Caco-2 (cell line): Measurements from ENCODE around the gene LAMTOR5. TPM values are rescaled to one million over a fixed set of nuclear protein-coding genes. Genes with fewer than 3 reads are reported as not detected.

Experiments used
- BruUV-seq: library from RNA; stranded (reverse); fragments of 400-500 nt; replicated peaks from 2 replicates; lab custom pipeline; 2021; lab: Mats Ljungman, UMichigan
- CTCF ChIA-PET: fragments of 300-600 bp; sonication (Branson Sonifier 250); formaldehyde crosslinking; loops from one replicate; lab custom pipeline; 2022; ENCODE audit warnings: antibody characterized with exemption; lab: Charles Lee
- POLR2A ChIA-PET: fragments of 300-600 bp; sonication (Branson Sonifier 250); formaldehyde crosslinking; loops from one replicate; lab custom pipeline; 2022; ENCODE audit warnings: antibody characterized with exemption; lab: Charles Lee
- DNase-seq, 2 experiments: peaks; one replicate each; pipeline versions ENCODE4 v3.0.0 to v3.0.0-alpha.2; 2020 to 2022
- H3K27me3 ChIP-seq: replicated peaks from 2 replicates; pipeline ENCODE4 v1.6.0; 2011; ENCODE audit warnings: low read length; ENCODE audit not compliant: control insufficient read depth, insufficient read depth
- H3K36me3 ChIP-seq: 2 replicates; pipeline ENCODE4 v1.5.1; 2011; ENCODE audit warnings: low read length; ENCODE audit not compliant: control insufficient read depth, insufficient read depth
- H3K4me1 ChIP-seq: fragments of 250-450 bp; sonication (Bioruptor Pico); 2 replicates; pipeline ENCODE4 v1.5.1; 2020; ENCODE audit warnings: mild to moderate bottlenecking
- H3K4me3 ChIP-seq: 2 replicates; pipeline ENCODE4 v1.5.1; 2011; ENCODE audit warnings: low read depth, mild to moderate bottlenecking, control low read depth, low read length
- H3K9me3 ChIP-seq: fragments of 250-450 bp; sonication (Bioruptor Pico); 2 replicates; pipeline ENCODE4 v1.5.1; 2020; ENCODE audit warnings: mild to moderate bottlenecking, moderate library complexity
- H3K27ac Mint-ChIP-seq: one replicate; pipeline ENCODE4 v1.8.0; 2022; ENCODE audit warnings: mixed read lengths; ENCODE audit not compliant: unreplicated experiment
- H3K27me3 Mint-ChIP-seq: one replicate; pipeline ENCODE4 v1.8.0; 2022; ENCODE audit warnings: mixed read lengths; ENCODE audit not compliant: insufficient read depth, unreplicated experiment
- H3K36me3 Mint-ChIP-seq: one replicate; pipeline ENCODE4 v1.8.0; 2022; ENCODE audit warnings: mild to moderate bottlenecking, mixed read lengths; ENCODE audit not compliant: insufficient read depth, unreplicated experiment
- H3K4me1 Mint-ChIP-seq: one replicate; pipeline ENCODE4 v1.8.0; 2022; ENCODE audit warnings: low read depth, mixed read lengths; ENCODE audit not compliant: unreplicated experiment
- H3K4me3 Mint-ChIP-seq: one replicate; pipeline ENCODE4 v1.8.0; 2022; ENCODE audit warnings: mild to moderate bottlenecking, moderate library complexity, mixed read lengths; ENCODE audit not compliant: unreplicated experiment
- H3K9me3 Mint-ChIP-seq: one replicate; pipeline ENCODE4 v1.8.0; 2022; ENCODE audit warnings: mixed read lengths; ENCODE audit not compliant: unreplicated experiment
- CTCF ChIP-seq, 2 experiments: fragments of 200-600 bp in 1 of 2; IDR thresholded peaks; 1 replicate in 1 of 2; 2 replicates in 1 of 2; pipeline versions ENCODE4 v1.5.1 to v1.8.0; 2011 to 2022; ENCODE audit warnings: antibody characterized with exemption in 1 of 2, control low read depth in 1 of 2, inconsistent platforms in 1 of 2, low read depth in 1 of 2, low read length in 1 of 2, mild to moderate bottlenecking in 1 of 2, moderate library complexity in 1 of 2; ENCODE audit not compliant: insufficient read depth in 1 of 2, severe bottlenecking in 1 of 2, unreplicated experiment in 1 of 2
- intact Hi-C: fragments of 100-400 bp; cut with micrococcal nuclease; formaldehyde crosslinking; loops from one replicate; pipeline ENCODE4 v1.10.0; 2022; ENCODE audit not compliant: unreplicated experiment
- total RNA-seq: library from RNA; stranded (reverse); gene quantifications from 2 replicates; pipeline ENCODE4 v1.2.3, GENCODE V29; 2022

The LAMTOR5 gene
- total RNA-seq, 1 experiment from 2014 or later: 106 TPM

GRCh38 chr1:110426854-110427253 is 19.4 kb upstream of the LAMTOR5 start:
- Mint-ChIP-seq H3K27ac (no peak overlapping the region), H3K36me3 (no peaks in the 10 kb centered on the region), H3K4me3 (no peak overlapping the region), H3K4me1 (no peaks in the 10 kb centered on the region), H3K27me3 (no peaks in the 10 kb centered on the region), H3K9me3 (no peaks in the 10 kb centered on the region)
- no peaks in the 10 kb centered on the region for H3K36me3 ChIP-seq
- TF ChIP-seq CTCF (IDR thresholded peaks at IDR 0.05; ENCODE audit: insufficient read depth in 1 of 2, low read depth in 1 of 2, low read length in 1 of 2, severe bottlenecking in 1 of 2, unreplicated experiment in 1 of 2): no peak
- ChIA-PET CTCF (no interaction called here), POLR2A (no interaction called here)
- no peak overlapping the region for H3K4me3 ChIP-seq
- intact Hi-C loops: no loop called here
- no peaks in the 10 kb centered on the region for H3K27me3 ChIP-seq
- BruUV-seq: no TSS peak
- no peaks in the 10 kb centered on the region for H3K9me3 ChIP-seq
- DNase-seq: no peak
- H3K4me1 ChIP-seq: no peaks in the 10 kb centered on the region

GRCh38 chr1:110425612-110426152 is 18.2 kb upstream of the LAMTOR5 start:
- no TSS peak for BruUV-seq
- ChIA-PET POLR2A (no interaction called here), CTCF (no interaction called here)
- H3K36me3 Mint-ChIP-seq: no peaks in the 10 kb centered on the region
- H3K4me3 ChIP-seq: no peak overlapping the region
- H3K4me1 ChIP-seq: no peaks in the 10 kb centered on the region
- no peak overlapping the region for H3K27ac Mint-ChIP-seq
- H3K36me3 ChIP-seq: no peaks in the 10 kb centered on the region
- no peak for DNase-seq
- H3K4me1 Mint-ChIP-seq: no peaks in the 10 kb centered on the region
- no peak overlapping the region for H3K4me3 Mint-ChIP-seq
- no peaks in the 10 kb centered on the region for H3K27me3 ChIP-seq
- no peak for TF ChIP-seq CTCF (IDR thresholded peaks at IDR 0.05; ENCODE audit: insufficient read depth in 1 of 2, low read depth in 1 of 2, low read length in 1 of 2, severe bottlenecking in 1 of 2, unreplicated experiment in 1 of 2)
- H3K27me3 Mint-ChIP-seq: no peaks in the 10 kb centered on the region
- no peaks in the 10 kb centered on the region for H3K9me3 ChIP-seq
- intact Hi-C loops: no loop called here
- H3K9me3 Mint-ChIP-seq: no peaks in the 10 kb centered on the region

GRCh38 chr1:110424699-110425611 is 17.5 kb upstream of the LAMTOR5 start:
- BruUV-seq: no TSS peak
- ChIA-PET POLR2A (no interaction called here), CTCF (no interaction called here)
- no peak overlapping the region for H3K4me3 Mint-ChIP-seq
- no peak overlapping the region for H3K27ac Mint-ChIP-seq
- H3K36me3 Mint-ChIP-seq: no peaks in the 10 kb centered on the region
- no peaks in the 10 kb centered on the region for H3K27me3 ChIP-seq
- H3K4me3 ChIP-seq: no peak overlapping the region
- H3K9me3 Mint-ChIP-seq: no peaks in the 10 kb centered on the region
- intact Hi-C loops: no loop called here
- no peaks in the 10 kb centered on the region for H3K27me3 Mint-ChIP-seq
- DNase-seq: no peak
- H3K4me1 Mint-ChIP-seq: no peaks in the 10 kb centered on the region
- no peaks in the 10 kb centered on the region for H3K36me3 ChIP-seq
- no peak for TF ChIP-seq CTCF (IDR thresholded peaks at IDR 0.05; ENCODE audit: insufficient read depth in 1 of 2, low read depth in 1 of 2, low read length in 1 of 2, severe bottlenecking in 1 of 2, unreplicated experiment in 1 of 2)
- no peaks in the 10 kb centered on the region for H3K9me3 ChIP-seq
- no peaks in the 10 kb centered on the region for H3K4me1 ChIP-seq
